GM12874 (cell line): Measurements from ENCODE around the gene MDM1.

Experiments used
- CTCF ChIP-seq: IDR thresholded peaks from 2 replicates; pipeline ENCODE4 v1.5.1; 2011; ENCODE audit warnings: low read depth, mild to moderate bottlenecking, control low read depth, low read length, moderate library complexity; ENCODE audit not compliant: insufficient read depth

The MDM1 gene

DNA sequence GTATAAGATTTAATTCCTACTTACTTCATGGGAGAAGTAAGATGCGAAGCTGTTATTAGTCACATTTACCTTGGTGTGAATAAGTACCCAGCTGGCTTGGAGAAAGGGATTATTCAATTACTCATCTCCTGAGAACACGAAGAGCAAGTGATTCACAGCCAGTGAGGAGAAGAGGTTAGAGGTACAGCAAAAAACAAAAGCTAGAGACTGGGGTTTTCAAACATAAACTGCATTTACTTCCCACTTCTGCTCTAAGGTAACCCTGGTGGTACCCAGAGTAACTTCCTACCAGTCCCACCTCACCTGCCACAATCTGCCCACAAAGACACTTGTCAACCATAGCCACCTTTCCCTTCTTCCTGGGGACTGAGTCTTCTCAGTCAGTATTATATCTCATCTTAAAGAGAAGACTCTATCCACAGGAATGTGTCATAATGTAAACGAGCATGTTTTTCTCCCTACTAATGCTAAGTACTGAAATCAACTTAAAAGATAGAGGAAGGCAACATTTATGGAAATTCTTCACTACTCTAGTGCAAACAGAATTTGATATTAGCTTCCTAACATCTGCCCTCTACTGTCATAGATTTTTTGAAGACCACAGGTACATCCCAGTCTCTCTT is 72.7 kb downstream of the MDM1 start:
- no peak for TF ChIP-seq CTCF

DNA sequence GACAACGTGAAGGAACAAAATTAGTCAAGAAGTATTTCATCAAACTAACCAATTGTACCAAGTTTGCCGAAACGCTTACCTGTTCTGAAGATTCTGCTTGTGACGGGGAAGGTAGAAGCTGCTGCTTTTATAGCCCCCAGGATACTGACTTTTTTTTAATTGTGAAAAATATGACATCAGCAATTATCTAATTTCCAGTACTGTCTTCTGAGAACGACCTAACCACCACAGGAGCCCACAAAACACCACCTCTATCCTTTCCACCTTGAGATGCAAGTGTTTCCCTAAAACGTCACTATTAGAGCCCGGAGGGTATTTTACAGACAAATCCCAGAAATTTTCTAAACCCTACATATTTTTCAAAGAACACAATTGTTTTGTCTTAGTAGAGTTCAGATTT is 78.7 kb downstream of the MDM1 start, which contains the start of gene IL22:
Gene IL22, minus strand, starts transcription at position 101 of the 400 bp plus-strand sequence. CDS start 156 bp downstream, outside the sequence.
- no peak for TF ChIP-seq CTCF

GRCh38 chr12:68252077-68252476 is 80.1 kb downstream of the MDM1 start:
- no peak for TF ChIP-seq CTCF

- TF ChIP-seq CTCF = no peak
Observed at GRCh38 chr12:68250454-68250853, 81.7 kb downstream of the MDM1 start.

DNA sequence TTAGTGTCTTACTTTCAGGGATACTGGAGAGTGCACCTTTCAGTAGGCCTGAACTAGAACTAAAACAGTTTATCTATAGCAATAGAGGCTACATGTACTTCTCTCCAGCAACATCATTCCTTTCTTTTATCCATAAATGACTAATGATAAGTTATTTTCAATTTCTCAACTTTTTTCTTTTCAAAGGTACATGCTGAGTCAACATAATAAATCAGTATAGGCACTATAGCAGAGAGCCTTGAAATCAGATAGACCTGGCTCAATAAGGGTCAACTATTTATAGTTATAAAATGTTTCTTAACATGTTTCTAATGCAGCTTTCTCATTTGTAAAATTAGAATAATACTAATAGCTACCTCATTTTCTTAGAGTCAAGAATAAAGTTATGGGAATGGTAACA is 84.4 kb downstream of the MDM1 start:
- TF ChIP-seq CTCF = no peak

DNA sequence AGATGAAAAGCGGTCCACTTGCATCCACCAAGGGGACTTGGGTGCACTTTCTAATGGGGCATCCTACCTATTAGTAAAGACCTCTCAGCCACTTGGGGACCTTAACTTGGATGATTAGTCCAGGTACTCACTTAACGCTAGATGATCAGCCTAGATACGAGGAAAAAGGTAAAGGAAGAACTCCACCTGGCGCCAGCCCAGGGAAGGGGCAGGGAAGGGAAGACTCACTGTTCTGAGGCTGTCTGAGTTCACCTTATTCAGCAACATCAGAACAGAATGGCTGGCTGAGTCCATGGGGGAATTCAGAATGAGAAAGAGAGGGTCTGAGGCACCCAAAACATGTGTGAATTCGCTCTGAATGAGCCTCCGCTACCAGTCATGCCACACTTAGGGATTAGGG is 85.8 kb downstream of the MDM1 start:
- no peak for TF ChIP-seq CTCF

DNA sequence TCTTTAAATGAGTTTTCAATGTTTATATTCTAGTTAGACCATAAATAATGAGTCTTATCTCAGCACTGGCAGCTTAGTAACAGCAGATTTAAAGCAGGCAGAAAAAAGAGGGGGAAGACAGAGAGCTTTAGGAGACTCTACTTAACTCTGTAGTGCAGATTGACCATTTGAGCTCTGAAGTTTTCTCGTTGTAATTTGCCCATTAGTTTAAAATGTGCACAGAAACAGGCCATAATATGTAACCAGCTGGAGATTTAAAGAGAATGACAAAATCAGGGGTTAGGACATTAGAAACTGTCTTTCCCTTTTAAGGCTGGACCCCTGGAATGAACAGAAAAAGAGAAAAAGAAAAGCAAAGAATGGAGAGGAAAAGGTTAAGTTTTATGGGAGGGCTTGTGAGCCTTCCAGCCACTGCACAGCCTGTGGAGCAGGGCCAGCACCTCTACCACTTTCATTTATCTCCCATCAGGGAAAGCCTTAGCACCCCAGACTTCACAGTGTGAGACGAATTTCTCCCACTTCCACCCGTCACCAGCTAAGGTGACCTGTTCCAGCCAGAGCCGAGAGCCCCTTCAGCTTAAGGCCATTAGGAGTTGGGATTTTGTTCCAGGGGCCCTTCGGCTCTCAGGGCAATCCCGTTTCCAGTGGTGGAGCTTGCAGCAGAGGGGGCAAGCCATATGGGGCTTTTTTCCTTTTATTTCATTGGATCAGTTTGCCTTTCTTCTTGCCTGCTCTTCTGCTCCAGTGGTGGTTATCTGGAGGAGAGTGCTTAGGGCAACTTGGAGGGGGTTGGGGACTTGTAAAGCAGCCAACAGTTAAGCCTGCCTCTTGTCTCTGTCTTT is 86.8 kb downstream of the MDM1 start:
- TF ChIP-seq CTCF = no peak
